ENCODE measurements around the gene CRIP1.

The CRIP1 gene

DNA sequence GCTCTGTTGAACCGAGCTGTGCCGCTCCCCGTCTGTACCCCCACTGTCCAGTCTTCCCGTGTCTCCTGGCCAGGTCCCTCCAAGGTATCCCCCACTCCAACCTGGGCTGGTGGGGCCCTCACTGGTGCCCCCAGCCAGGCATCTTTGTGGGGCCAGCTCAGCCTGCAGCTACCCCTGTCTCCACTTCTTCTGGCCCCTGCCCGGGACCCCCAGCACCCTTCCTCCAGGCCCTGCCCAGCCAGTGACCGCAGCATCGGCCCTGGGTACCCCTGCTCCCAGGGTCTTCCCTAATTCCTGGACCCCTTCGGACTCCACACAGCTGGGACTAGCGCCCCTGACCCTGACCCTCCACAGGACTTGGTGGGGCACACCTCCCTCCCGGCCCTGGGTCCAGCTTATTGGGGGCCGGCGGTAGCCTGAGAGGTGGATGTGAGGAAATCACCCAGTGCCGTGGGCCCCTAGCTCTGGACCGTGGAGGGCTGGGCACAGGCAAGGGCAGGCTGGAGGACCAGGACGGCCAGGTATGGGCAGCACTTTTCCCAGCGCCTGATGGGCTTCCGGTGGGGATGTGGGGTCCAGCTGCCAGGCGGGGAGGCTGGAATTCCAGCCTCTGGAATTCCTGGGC, 4.1 kb upstream of the CRIP1 start:
- no peak for DNase-seq

- DNase-seq = no peak
Measured at GRCh38 chr14:105483300-105484068, 3.2 kb upstream of the CRIP1 start.

GRCh38 chr14:105484069-105484996, 2.4 kb upstream of the CRIP1 start:
- DNase-seq = peak; percentile 81

GRCh38 chr14:105484997-105485393, 1.7 kb upstream of the CRIP1 start:
- DNase-seq = no peak

GRCh38 chr14:105485739-105486162, 935 bp upstream of the CRIP1 start:
- DNase-seq = peak; percentile 64

DNA sequence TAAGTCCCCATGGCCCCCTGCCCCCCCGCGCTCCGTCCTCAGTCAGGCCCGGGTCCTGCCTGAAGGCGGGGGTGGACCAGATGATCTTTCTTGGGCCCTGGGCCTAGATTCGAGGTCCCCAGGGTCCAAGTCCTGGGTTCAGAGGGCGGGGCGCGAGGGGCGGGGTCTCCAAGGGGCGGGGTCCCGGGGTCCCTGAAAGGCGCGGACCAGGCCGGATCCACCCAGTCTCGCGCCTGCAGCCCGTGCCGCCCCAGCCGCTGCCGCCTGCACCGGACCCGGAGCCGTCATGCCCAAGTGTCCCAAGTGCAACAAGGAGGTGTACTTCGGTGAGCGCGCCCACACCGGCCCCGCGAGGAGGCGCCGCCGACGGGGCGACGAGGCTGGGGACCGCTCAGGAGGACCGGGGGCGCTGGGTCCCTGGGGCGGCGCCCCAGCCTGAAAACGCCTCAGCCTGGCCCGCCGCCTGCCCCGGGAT, 325 bp downstream of the CRIP1 start:
- DNase-seq = peak; percentile 79

GRCh38 chr14:105487449-105487985, 831 bp downstream of the CRIP1 start:
- DNase-seq = peak; percentile 76

DNA sequence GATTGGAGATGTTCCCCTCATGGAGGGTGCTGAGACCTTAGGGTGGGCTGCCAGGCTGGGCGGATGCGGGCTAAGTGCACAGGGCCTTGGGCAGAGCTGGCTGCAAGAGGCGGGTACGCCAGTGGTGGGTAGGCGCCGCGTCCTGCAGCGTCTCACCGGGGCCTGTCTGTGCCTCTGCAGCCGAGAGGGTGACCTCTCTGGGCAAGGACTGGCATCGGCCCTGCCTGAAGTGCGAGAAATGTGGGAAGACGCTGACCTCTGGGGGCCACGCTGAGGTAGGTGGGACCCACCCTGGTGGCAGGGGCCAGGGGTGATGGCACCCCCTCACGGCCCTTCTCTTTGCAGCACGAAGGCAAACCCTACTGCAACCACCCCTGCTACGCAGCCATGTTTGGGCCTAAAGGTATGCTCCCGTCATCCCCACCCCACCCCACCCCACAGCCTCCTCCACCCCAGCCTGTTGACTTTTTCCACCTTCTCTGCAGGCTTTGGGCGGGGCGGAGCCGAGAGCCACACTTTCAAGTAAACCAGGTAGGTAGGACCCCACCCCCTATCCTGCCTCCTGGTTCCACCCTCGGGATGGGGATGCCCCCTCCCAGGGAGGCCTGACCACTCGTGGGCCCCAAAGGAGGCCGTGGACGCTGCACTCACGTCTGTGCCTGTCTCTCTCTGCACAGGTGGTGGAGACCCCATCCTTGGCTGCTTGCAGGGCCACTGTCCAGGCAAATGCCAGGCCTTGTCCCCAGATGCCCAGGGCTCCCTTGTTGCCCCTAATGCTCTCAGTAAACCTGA, 1.5 kb downstream of the CRIP1 start:
- DNase-seq = peak; percentile 53

GRCh38 chr14:105488781-105489541, 2.3 kb downstream of the CRIP1 start:
- no peak for DNase-seq

DNA sequence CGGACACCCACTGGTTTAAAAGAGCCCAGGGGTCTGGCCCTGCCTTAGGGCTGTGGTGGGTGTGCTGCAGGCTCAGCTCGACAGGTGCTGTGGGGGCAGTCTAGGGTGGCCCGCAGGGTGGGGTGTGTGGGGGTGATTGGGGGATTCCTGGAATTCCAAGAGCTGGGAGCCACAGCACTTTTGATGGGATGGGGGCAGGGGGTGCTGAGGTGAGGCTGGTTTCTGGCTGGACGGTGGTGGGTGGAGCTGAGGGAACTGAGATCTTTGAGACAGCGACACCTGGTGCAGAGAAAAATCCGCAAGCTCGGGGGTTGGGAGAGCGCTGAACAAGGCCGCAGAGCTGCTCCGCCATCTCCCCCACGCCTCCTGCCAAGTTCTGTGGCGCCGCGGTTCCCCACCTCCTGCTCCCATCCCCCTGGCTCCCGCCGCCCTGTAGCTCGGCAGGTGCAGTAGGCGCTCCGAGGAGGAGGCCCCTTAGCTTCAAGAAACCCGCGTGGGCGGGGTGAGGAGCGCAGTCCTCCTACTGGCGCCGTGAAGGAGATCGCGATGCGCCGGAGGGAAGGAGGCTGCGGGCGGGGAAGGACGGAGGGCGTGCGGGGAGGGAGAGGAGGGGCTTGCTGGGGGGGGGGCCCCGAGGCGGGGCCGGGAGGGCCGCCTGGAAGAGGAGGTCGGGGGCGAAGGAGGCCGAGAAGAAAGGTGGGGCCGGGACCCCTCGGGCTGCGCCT, 3.0 kb downstream of the CRIP1 start:
- peak; percentile 90 for DNase-seq

- no peak for DNase-seq
Measured at GRCh38 chr14:105490267-105490571, 3.5 kb downstream of the CRIP1 start.

- peak; percentile 98 for DNase-seq
Measured at GRCh38 chr14:105490572-105491365, 4.1 kb downstream of the CRIP1 start, which contains the start of gene TEDC1. TSS of gene TEDC1 (plus strand) at chr14:105491246. CDS start at chr14:105491376, 130 bp downstream.

DNA sequence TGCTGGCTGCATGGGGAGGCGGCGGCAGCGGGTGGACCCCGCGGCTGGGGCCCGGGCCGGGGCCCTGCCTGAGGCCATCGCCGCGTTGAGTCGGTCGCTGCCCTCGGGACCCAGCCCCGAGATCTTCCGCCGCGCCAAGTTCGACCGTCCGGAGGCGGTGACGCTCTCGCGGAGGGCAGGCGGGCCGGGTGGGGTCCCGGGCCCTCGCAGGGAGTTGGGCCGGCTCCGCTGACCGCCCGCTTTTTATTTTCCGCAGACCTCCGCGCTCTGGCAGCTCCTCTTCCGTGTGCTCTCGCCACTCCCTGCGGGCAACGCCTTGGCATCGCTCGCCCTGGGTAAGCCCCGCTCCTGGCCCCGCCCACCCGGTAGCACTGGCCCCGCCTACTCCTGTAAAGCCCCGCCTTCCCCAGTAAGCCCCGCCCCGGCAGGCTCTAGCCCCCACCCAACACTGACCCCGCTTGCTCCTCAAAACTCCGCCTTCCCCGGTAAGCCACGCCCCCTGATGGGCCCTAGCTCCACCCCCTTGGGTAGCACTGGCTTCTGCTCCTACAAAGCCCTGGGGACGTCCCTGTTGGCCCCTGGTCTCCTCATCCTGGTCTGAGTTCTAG, 4.8 kb downstream of the CRIP1 start:
- peak; percentile 89 for DNase-seq

- no peak for DNase-seq
Measured at GRCh38 chr14:105492031-105492970, 5.6 kb downstream of the CRIP1 start.

DNA sequence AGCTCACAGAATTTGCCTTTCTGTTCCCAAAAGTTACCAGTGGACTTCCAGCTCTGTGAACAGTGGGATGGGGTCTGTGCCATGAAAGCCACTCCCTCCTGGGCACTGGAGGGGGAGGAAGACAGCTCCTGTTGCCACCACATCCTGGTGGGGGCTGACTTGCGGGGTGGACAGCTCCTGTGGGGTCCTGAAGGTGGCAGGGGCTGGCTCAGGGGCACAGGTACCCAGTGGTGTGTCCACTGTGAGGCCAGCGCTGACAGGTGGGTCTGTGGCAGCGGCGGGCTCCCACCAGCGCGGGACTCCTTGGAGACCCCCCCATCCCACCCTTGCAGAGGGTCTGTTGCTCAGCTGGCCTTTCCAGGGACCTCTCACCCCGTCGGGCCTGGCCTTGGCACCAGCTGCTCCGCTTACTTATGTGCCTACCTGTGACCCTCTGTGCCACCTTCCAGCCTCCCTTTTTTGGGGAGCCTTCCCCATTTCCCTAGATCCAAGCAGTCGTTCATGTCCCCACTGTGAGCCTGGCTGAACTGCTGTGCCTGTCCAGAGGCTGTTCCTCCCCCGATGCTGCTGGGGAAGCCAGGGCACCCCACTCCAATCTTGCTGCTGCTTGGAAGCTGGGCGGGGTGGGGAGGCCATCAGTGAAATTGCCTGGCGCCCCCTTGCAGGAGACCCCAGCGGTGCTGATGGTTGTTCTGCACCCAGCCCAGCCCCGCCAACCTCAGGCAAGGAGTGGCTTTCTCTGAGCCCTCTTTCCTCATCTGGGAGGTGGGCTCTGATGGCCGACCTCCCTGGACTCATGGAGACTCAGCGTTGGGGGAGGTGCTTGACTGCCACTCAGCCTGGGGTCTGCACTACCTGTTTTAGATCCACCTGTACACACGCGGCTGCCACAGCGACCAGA, 6.5 kb downstream of the CRIP1 start:
- no peak for DNase-seq

DNA sequence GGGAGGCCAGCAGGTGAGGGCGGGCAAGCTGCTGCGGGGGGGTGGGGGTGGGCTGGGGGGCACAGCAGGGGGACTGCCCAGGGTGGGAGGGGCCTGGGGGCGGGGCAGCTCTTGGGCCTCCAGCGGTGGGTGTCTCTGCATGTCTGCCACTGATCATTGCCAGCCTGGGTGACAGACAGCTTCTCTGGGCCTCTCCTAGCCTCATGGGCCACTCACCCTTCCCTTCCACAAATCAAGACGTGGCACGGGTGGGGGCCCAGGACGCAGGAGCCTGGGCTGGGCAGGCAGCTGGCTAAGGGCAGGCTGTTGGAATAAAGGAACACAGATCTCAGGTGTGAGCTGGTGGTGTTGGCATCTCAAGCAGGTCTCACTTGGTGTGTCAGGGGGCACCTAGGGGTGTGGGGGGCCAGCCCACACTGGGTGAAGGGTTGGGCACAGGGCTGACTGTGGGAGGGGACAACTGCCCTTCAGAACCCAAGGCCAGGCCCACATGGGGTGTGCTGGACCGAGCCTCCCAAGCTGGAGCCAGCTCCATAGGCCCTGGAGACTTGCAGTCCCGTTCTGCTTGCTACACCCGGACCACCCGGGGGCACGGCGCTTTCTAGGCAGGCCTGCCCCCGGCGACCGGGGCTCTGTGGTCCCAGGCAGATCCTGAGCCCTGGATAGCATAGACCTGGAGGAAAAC, 7.4 kb downstream of the CRIP1 start:
- DNase-seq = no peak

- no peak for DNase-seq
Measured at GRCh38 chr14:105494606-105494929, 7.9 kb downstream of the CRIP1 start.

Measured in activated CD4-positive, alpha-beta T cell treated with anti-CD3 and anti-CD28 coated beads, Interleukin-2, amount 50 U/mL, for 1 hour (primary cell).